Adrenal gland (tissue), 12 donors: ENCODE measurements around the gene PAX5. TPM values are rescaled to one million over a fixed set of nuclear protein-coding genes. Genes with fewer than 3 reads are reported as not detected.

ENCODE experiments used
- DNase-seq, 7 donors: peaks; one replicate each; pipeline ENCODE4 v3.0.0-alpha.2; 2019 to 2020
- H3K27ac ChIP-seq, 5 donors: fragments of 200-600 bp; sonication (generic) in 4 of 5; 1 replicate in 3 of 5; 2 replicates in 2 of 5; pipeline versions ENCODE4 v1.5.1 to v1.8.0; 2016 to 2020; ENCODE audit warnings: mild to moderate bottlenecking in 1 of 5
- H3K27me3 ChIP-seq: fragments of 200-600 bp; 2 replicates; pipeline ENCODE4 v1.8.0; 2021
- H3K36me3 ChIP-seq, 2 donors: fragments of 200-600 bp; replicated peaks in 1 of 2; 1 replicate in 1 of 2; 2 replicates in 1 of 2; pipeline versions ENCODE4 v1.5.1 to v1.8.0; 2018 to 2022
- H3K4me1 ChIP-seq, 2 donors: fragments of 200-600 bp; replicated peaks in 1 of 2; 1 replicate in 1 of 2; 2 replicates in 1 of 2; pipeline versions ENCODE4 v1.5.1 to v1.8.0; 2018 to 2021
- H3K4me3 ChIP-seq, 4 donors: fragments of 200-600 bp; sonication (generic) in 3 of 4; one replicate each; pipeline ENCODE4 v1.5.1; 2016 to 2018
- H3K9me3 ChIP-seq, 3 donors: fragments of 200-600 bp; sonication (generic) in 1 of 3; replicated peaks in 1 of 3; 1 replicate in 2 of 3; 2 replicates in 1 of 3; pipeline versions ENCODE4 v1.5.1 to v1.8.0; 2016 to 2021
- POLR2A ChIP-seq, 2 donors: fragments of 450-650 bp; IDR thresholded peaks; one replicate each; pipeline ENCODE4 v1.6.1; 2017; ENCODE audit warnings: antibody characterized with exemption in 2 of 2, mild to moderate bottlenecking in 2 of 2, moderate library complexity in 1 of 2
- WGBS, 4 donors: extraction: QIAGEN DNeasy Blood & Tissue Kit in 2 of 4; methylation state at CpG; one replicate each; pipeline versions ENCODE4 v1.1.5 to v1.1.7; 2013 to 2017; 5-methylcytosine and 5-hydroxymethylcytosine counted together
- intact Hi-C, 2 donors: fragments of 100-400 bp; cut with DNase I; formaldehyde crosslinking; loops; one replicate each; pipeline versions ENCODE4 v1.14.1 to v1.15.0; 2022 to 2023
- polyA plus RNA-seq, 3 donors: library from polyadenylated mRNA; stranded (reverse); fragments of 200-250 nt in 2 of 3; fragments of 350-450 nt in 1 of 3; fragmentation: Illumina TruSeq in 1 of 3; extraction: RNeasy Lipid Tissue Mini Kit (QIAGEN cat#74804) in 1 of 3; gene quantifications; one replicate each; pipeline ENCODE4 v1.2.3, GENCODE V29; 2013 to 2014
- total RNA-seq, 9 donors: library from RNA; depleted of rRNA in 4 of 9; stranded (reverse); fragments of >200 nt in 4 of 9; fragments of 120-200 nt in 1 of 9; fragmentation: NEBNext Ultra II Directional in 1 of 9; extraction: Animal tissue kit (Norgen Biotek cat#: 25700) in 1 of 9; gene quantifications; one replicate each; pipeline versions ENCODE4 v1.1.0 to v1.2.4, GENCODE V29; 2013 to 2023
- TF ChIP-seq, protein P1 (sequence below), 6 experiments: fragments of 450-650 bp in 4 of 6; fragments of 200-600 bp in 2 of 6; sonication (generic) in 1 of 6; IDR thresholded peaks; 1 replicate in 5 of 6; 2 replicates in 1 of 6; pipeline versions ENCODE4 v1.5.1 to v1.8.0; 2016 to 2021; ENCODE audit warnings: antibody characterized with exemption in 6 of 6, mild to moderate bottlenecking in 2 of 6, moderate library complexity in 1 of 6
- donor health status: healthy with polysubstance abuse.
- donor health status: Bipolar disorder and iron deficiency.
- donor health status: DM: yes; HTN: yes; CAD: no.
- donor health status: DM: no; HTN: no; CAD: no.
- donor health status: DM: no; HTN: no; CAD: no.
- donor health status: DM: yes; HTN: yes; CAD: no.

PAX5 gene
- total and polyA plus RNA-seq, 12 donors, result under 0.01 to 0.22 (median 0.09) TPM; not detected in 6

- no peaks in the 10 kb centered on the region for H3K36me3 ChIP-seq
- no peaks in the 10 kb centered on the region for H3K9me3 ChIP-seq
- H3K27me3 ChIP-seq, result no peaks in the 10 kb centered on the region
- no peak for TF ChIP-seq POLR2A (IDR thresholded peaks at IDR 0.05)
- TF ChIP-seq, protein P1, sequence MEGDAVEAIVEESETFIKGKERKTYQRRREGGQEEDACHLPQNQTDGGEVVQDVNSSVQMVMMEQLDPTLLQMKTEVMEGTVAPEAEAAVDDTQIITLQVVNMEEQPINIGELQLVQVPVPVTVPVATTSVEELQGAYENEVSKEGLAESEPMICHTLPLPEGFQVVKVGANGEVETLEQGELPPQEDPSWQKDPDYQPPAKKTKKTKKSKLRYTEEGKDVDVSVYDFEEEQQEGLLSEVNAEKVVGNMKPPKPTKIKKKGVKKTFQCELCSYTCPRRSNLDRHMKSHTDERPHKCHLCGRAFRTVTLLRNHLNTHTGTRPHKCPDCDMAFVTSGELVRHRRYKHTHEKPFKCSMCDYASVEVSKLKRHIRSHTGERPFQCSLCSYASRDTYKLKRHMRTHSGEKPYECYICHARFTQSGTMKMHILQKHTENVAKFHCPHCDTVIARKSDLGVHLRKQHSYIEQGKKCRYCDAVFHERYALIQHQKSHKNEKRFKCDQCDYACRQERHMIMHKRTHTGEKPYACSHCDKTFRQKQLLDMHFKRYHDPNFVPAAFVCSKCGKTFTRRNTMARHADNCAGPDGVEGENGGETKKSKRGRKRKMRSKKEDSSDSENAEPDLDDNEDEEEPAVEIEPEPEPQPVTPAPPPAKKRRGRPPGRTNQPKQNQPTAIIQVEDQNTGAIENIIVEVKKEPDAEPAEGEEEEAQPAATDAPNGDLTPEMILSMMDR (IDR thresholded peaks at IDR 0.05), result no peak
- WGBS, 4 donors, result 80 to 95% (median 85%) methylated on average over 7 of the region's 7 CpGs
- H3K4me3 ChIP-seq, result no peak overlapping the region
- no peak for DNase-seq
- H3K4me1 ChIP-seq, result no peaks in the 10 kb centered on the region
- no peak overlapping the region for H3K27ac ChIP-seq
- intact Hi-C loops, result no loop called here
These were observed 93.2 kb downstream of the PAX5 start for GRCh38 chr9:36940881-36941280.

- 57 to 75% (median 67%) methylated on average over 6 to 7 of the region's 7 CpGs for WGBS, 4 donors
- TF ChIP-seq, protein P1 (IDR thresholded peaks at IDR 0.05), result no peak
- TF ChIP-seq POLR2A (IDR thresholded peaks at IDR 0.05), result no peak
- no peaks in the 10 kb centered on the region for H3K9me3 ChIP-seq
- no peaks in the 10 kb centered on the region for H3K36me3 ChIP-seq
- H3K4me3 ChIP-seq, result no peak overlapping the region
- no peaks in the 10 kb centered on the region for H3K4me1 ChIP-seq
- no peak for DNase-seq
- no peak overlapping the region for H3K27ac ChIP-seq
- no peaks in the 10 kb centered on the region for H3K27me3 ChIP-seq
- intact Hi-C loops, result no loop called here
These were observed 93.6 kb downstream of the PAX5 start for GRCh38 chr9:36940500-36940853.

DNA sequence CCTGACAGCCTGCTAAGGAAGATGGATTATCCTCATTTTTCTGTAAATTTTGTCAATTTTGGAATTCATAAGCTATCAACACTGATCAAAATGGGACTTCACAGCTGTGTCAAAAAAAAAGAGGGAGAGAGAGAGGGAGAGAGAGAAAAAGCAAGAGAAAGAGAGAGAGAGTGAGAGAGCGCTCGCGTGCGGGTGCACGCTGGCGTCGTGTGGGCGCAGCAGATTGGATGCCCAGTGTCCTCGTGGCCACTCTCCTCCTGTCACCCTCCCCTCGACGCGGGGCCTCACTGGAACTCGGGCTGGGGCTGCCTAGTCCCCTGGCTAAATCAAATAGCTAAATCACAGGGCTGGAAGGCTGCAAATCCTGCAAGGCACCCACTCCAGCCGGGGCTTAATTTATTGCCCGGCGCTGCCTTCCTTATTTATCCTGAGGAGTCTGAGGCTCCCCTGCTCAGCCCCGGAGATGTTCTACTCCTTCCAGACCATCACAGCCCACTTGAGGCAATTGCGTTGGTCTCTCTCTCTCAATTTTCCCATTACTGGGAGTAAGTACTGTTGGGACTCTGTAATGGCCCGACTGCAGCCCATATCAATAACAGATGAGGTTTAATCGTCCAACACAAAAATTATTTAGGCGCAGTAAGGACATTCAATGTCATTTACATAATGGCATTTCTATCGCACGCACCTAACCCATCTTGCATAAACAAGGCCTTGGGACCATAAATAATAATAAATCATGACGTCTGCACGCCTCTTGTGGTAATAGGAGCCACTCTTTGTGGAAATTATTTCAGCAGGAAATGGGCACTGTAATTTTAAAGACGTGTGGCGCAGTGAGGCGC, 94.2 kb downstream of the PAX5 start:
- TF ChIP-seq POLR2A (IDR thresholded peaks at IDR 0.05), result no peak
- TF ChIP-seq, protein P1 (IDR thresholded peaks at IDR 0.05), result no peak
- H3K4me3 ChIP-seq, result no peak overlapping the region
- H3K27ac ChIP-seq, result no peak overlapping the region
- intact Hi-C loops, result no loop called here
- 56 to 63% (median 58%) methylated on average over 28 of the region's 28 CpGs for WGBS, 4 donors
- DNase-seq, result peak in 1 of 7 donors; percentile 33
- no peaks in the 10 kb centered on the region for H3K9me3 ChIP-seq
- H3K36me3 ChIP-seq, result no peaks in the 10 kb centered on the region
- H3K27me3 ChIP-seq, result no peaks in the 10 kb centered on the region
- no peaks in the 10 kb centered on the region for H3K4me1 ChIP-seq

- no peaks in the 10 kb centered on the region for H3K36me3 ChIP-seq
- H3K9me3 ChIP-seq, result no peaks in the 10 kb centered on the region
- no peaks in the 10 kb centered on the region for H3K4me1 ChIP-seq
- WGBS, 4 donors, result 59 to 71% (median 67%) methylated on average over 5 of the region's 5 CpGs
- no peaks in the 10 kb centered on the region for H3K27me3 ChIP-seq
- no peak for TF ChIP-seq POLR2A (IDR thresholded peaks at IDR 0.05)
- TF ChIP-seq, protein P1 (IDR thresholded peaks at IDR 0.05), result no peak
- H3K4me3 ChIP-seq, result no peak overlapping the region
- peak in 1 of 7 donors; percentile 18 for DNase-seq
- no peak overlapping the region for H3K27ac ChIP-seq
- intact Hi-C loops, result no loop called here
These were observed 94.9 kb downstream of the PAX5 start for GRCh38 chr9:36939214-36939613.
